Measurements from ENCODE around the gene WDR64. TPM values are rescaled to one million over a fixed set of nuclear protein-coding genes. Genes with fewer than 3 reads are reported as not detected.

WDR64 gene
- total and polyA plus RNA-seq, 2 of the 4 experiments (the other 2 are of a cell fraction) = not detected

GRCh38 chr1:241638909-241639622 is 13.0 kb upstream of the WDR64 start (continued):
- TF ChIP-seq MXI1 (IDR thresholded peaks at IDR 0.05; ENCODE audit: borderline replicate concordance, low read depth, low read length) = no peak

- H3K79me1 ChIP-seq (ENCODE audit: low read depth in 1 of 2, low read length in 2 of 2) = peaks cover 15 to 24% of the 10 kb centered on the region in 2 experiments
- peak overlapping the region; percentile 77 for H3K14ac ChIP-seq (replicated peaks; ENCODE audit: low read depth, low read length)
- H2BK20ac ChIP-seq (ENCODE audit: low read depth, low read length) = no peak overlapping the region; the same call in 1 of the 2 replicates
- peak overlapping the region; percentile 59 for H2AK9ac ChIP-seq (replicated peaks; ENCODE audit: low read depth, low read length, poor library complexity)
- H2AFZ ChIP-seq (replicated peaks; ENCODE audit: low read length, poor library complexity) = peak overlapping the region; percentile 94
- peak overlapping the region; percentile 96 for H2BK120ac ChIP-seq (ENCODE audit: low read depth, low read length)
- peak overlapping the region; percentile 86; the same call in 1 of the 2 replicates for H2AK5ac ChIP-seq (ENCODE audit: low read depth, low read length)
- peak overlapping the region; percentile 97 for H3K4ac ChIP-seq (ENCODE audit: low read depth, low read length)
- peak; percentile 40 for ATAC-seq (ENCODE audit: low read depth)
- no TSS peak for BruUV-seq (replicated peaks)
- peak overlapping the region; percentile 51 to 88; a peak in 2 of 4 replicates for H4K8ac ChIP-seq (ENCODE audit: low read depth in 2 of 2, low read length in 2 of 2)
- H3K27me3 ChIP-seq (ENCODE audit: control insufficient read depth, insufficient read depth, low read length) = no peaks in the 10 kb centered on the region
- peak overlapping the region; percentile 97 for H4K5ac ChIP-seq (ENCODE audit: low read depth, low read length)
- peak overlapping the region; percentile 73 for H4K91ac ChIP-seq (ENCODE audit: insufficient read depth, low read depth, low read length)
- H3K4me2 ChIP-seq (ENCODE audit: low read depth, low read length) = peak overlapping the region; percentile 91
- peak overlapping the region; percentile 100 for H3K27ac ChIP-seq (ENCODE audit: insufficient read depth, low read length)
- ChIA-PET CTCF (interaction anchor here (1.0 to 1.3 kb wide), 2 partner anchors 12 to 252 kb away, joined by 3 read pairs; no protein-coding TSS in a partner anchor), POLR2A (ENCODE audit: unreplicated experiment) (interaction anchor here (1.2 kb wide), 1 partner anchor 202 kb away, joined by 13 read pairs; no protein-coding TSS in a partner anchor)
- DNase-seq = no peak
- H3K56ac ChIP-seq (ENCODE audit: extremely low read depth, insufficient read depth, low read length) = peak overlapping the region; percentile 67; the same call in 1 of the 2 replicates
- peaks cover 11% of the 10 kb centered on the region for H3K9me1 ChIP-seq (ENCODE audit: insufficient read depth, low read length)
- H3K23ac ChIP-seq (ENCODE audit: low read depth, low read length) = peak overlapping the region; percentile 92
- intact Hi-C loops (cut with micrococcal nuclease) (loop anchor here (1.0 kb wide), 1 partner anchor 29 kb away; no protein-coding TSS in a partner anchor), dilution Hi-C loops (cut with HindIII; ENCODE audit: low sequenced_read_pairs, unreplicated experiment) (no loop called here), in situ Hi-C loops (cut with MboI; ENCODE audit: low sequenced_read_pairs) (no loop called here)
- H4K20me1 ChIP-seq (ENCODE audit: insufficient read depth, low read length) = 0 out of 2 replicates have a peak, but pooled peaks cover 6% of the 10 kb centered on the region
- WGBS, 2 experiments (ENCODE audit: extremely low coverage in 2 of 2, insufficient read length in 1 of 2) = 2% methylated on average over 11 of the region's 42 CpGs; no CpG with 5 or more reads in 1 of the 2 experiments
- H3K4me1 ChIP-seq (ENCODE audit: control insufficient read depth, insufficient read depth, low read length) = peaks cover 10% of the 10 kb centered on the region
- H2BK5ac ChIP-seq (ENCODE audit: low read depth, low read length, poor library complexity, severe bottlenecking) = peak overlapping the region; percentile 98
- peaks cover 2% of the 10 kb centered on the region; the same call in 1 of the 2 replicates for H3K36me3 ChIP-seq (ENCODE audit: control insufficient read depth, insufficient read depth, low read length)
- H2BK15ac ChIP-seq (ENCODE audit: low read depth, low read length) = no peak overlapping the region
- H3K9me3 ChIP-seq (ENCODE audit: control insufficient read depth, insufficient read depth, low read length) = no peaks in the 10 kb centered on the region
- H3K18ac ChIP-seq (ENCODE audit: low read depth, low read length) = peak overlapping the region; percentile 99
- H3K4me3 ChIP-seq (ENCODE audit: insufficient read depth, low read depth, low read length) = peak overlapping the region; percentile 100
- TF ChIP-seq ELK1 (IDR thresholded peaks at IDR 0.05; ENCODE audit: borderline replicate concordance, low read depth, low read length) = no peak
- no peak for TF ChIP-seq MXI1 (IDR thresholded peaks at IDR 0.05; ENCODE audit: borderline replicate concordance, low read depth, low read length)
- no peak for TF ChIP-seq RAD21 (IDR thresholded peaks at IDR 0.05; ENCODE audit: low read length)
- TF ChIP-seq BHLHE40 (IDR thresholded peaks at IDR 0.05; ENCODE audit: low read depth, low read length) = no peak
- H3K9ac ChIP-seq (ENCODE audit: low read depth, low read length) = peak overlapping the region; percentile 100
Measured at GRCh38 chr1:241639623-241640148, 12.4 kb upstream of the WDR64 start.
